ENCODE measurements around the gene THRA. TPM values are rescaled to one million over a fixed set of nuclear protein-coding genes. Genes with fewer than 3 reads are reported as not detected.

Gene THRA
- total RNA-seq, 1 experiment from 2014 or later, result 29.3 TPM

- Histone ChIP-seq H3K4me3 (ENCODE audit: low read depth, low read length) (peak overlapping the region; percentile 42), H3K27me3 (replicated peaks; ENCODE audit: control insufficient read depth, insufficient read depth, low read length) (no peaks in the 10 kb centered on the region), H3K4me1 (peaks cover 70% of the 10 kb centered on the region), H3K36me3 (ENCODE audit: control insufficient read depth, insufficient read depth, low read length) (no peaks in the 10 kb centered on the region; the same call in 1 of the 2 replicates), H3K9me3 (no peaks in the 10 kb centered on the region)
- intact Hi-C loops (cut with micrococcal nuclease; ENCODE audit: unreplicated experiment), result loop anchor here (1.0 to 2.0 kb wide), 5 partner anchors 8 to 177 kb away; partner anchors contain the start of genes CASC3, MSL1 and RAPGEFL1
- TF ChIP-seq, protein P1, sequence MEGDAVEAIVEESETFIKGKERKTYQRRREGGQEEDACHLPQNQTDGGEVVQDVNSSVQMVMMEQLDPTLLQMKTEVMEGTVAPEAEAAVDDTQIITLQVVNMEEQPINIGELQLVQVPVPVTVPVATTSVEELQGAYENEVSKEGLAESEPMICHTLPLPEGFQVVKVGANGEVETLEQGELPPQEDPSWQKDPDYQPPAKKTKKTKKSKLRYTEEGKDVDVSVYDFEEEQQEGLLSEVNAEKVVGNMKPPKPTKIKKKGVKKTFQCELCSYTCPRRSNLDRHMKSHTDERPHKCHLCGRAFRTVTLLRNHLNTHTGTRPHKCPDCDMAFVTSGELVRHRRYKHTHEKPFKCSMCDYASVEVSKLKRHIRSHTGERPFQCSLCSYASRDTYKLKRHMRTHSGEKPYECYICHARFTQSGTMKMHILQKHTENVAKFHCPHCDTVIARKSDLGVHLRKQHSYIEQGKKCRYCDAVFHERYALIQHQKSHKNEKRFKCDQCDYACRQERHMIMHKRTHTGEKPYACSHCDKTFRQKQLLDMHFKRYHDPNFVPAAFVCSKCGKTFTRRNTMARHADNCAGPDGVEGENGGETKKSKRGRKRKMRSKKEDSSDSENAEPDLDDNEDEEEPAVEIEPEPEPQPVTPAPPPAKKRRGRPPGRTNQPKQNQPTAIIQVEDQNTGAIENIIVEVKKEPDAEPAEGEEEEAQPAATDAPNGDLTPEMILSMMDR (IDR thresholded peaks at IDR 0.05; ENCODE audit: insufficient read depth in 1 of 2, low read depth in 1 of 2, low read length in 1 of 2, severe bottlenecking in 1 of 2, unreplicated experiment in 1 of 2), result peak; percentile 80 to 90
- H3K27ac Mint-ChIP-seq (ENCODE audit: unreplicated experiment), result peak overlapping the region; percentile 94
- H3K27me3 Mint-ChIP-seq (ENCODE audit: insufficient read depth, unreplicated experiment), result no peaks in the 10 kb centered on the region
- peaks cover 35% of the 10 kb centered on the region for H3K36me3 Mint-ChIP-seq (ENCODE audit: insufficient read depth, unreplicated experiment)
- H3K9me3 Mint-ChIP-seq (ENCODE audit: unreplicated experiment), result no peaks in the 10 kb centered on the region
- DNase-seq, result peak; percentile 96 to 97
- CTCF ChIA-PET, result interaction anchor here (0.6 to 5.9 kb wide), 36 partner anchors 8 to 420 kb away, joined by 3 to 136 read pairs (median 6); partner anchors contain the start of genes CASC3, CSF3, MED24 and MSL1
- POLR2A ChIA-PET, result interaction anchor here (0.5 to 5.2 kb wide), 17 partner anchors 10 to 662 kb away, joined by 3 to 166 read pairs (median 4); partner anchors contain the start of genes CASC3, CDC6, MED1 and MED24
- H3K4me3 Mint-ChIP-seq (ENCODE audit: unreplicated experiment), result peak overlapping the region; percentile 83
- peaks cover 69% of the 10 kb centered on the region for H3K4me1 Mint-ChIP-seq (ENCODE audit: low read depth, unreplicated experiment)
- TSS peak; percentile 92 for BruUV-seq (replicated peaks)
Measured at GRCh38 chr17:40113110-40113906, 50.5 kb downstream of the THRA start.

- Histone ChIP-seq H3K4me3 (ENCODE audit: low read depth, low read length) (peak overlapping the region; percentile 42), H3K4me1 (peaks cover 67% of the 10 kb centered on the region), H3K36me3 (ENCODE audit: control insufficient read depth, insufficient read depth, low read length) (no peaks in the 10 kb centered on the region; the same call in 1 of the 2 replicates), H3K9me3 (no peaks in the 10 kb centered on the region), H3K27me3 (replicated peaks; ENCODE audit: control insufficient read depth, insufficient read depth, low read length) (no peaks in the 10 kb centered on the region)
- Mint-ChIP-seq H3K9me3 (ENCODE audit: unreplicated experiment) (no peaks in the 10 kb centered on the region), H3K27ac (ENCODE audit: unreplicated experiment) (peak overlapping the region; percentile 94), H3K27me3 (ENCODE audit: insufficient read depth, unreplicated experiment) (no peaks in the 10 kb centered on the region), H3K4me3 (ENCODE audit: unreplicated experiment) (peak overlapping the region; percentile 83), H3K36me3 (ENCODE audit: insufficient read depth, unreplicated experiment) (peaks cover 35% of the 10 kb centered on the region), H3K4me1 (ENCODE audit: low read depth, unreplicated experiment) (peaks cover 71% of the 10 kb centered on the region)
- BruUV-seq (replicated peaks), result no TSS peak
- TF ChIP-seq, protein P1 (IDR thresholded peaks at IDR 0.05; ENCODE audit: insufficient read depth in 1 of 2, low read depth in 1 of 2, low read length in 1 of 2, severe bottlenecking in 1 of 2, unreplicated experiment in 1 of 2), result no peak
- no peak for DNase-seq
- intact Hi-C loops (cut with micrococcal nuclease; ENCODE audit: unreplicated experiment), result loop anchor here (1.0 to 2.0 kb wide), 5 partner anchors 7 to 176 kb away; partner anchors contain the start of genes CASC3, MSL1 and RAPGEFL1
- POLR2A ChIA-PET, result interaction anchor here (0.6 to 5.2 kb wide), 11 partner anchors 9 to 663 kb away, joined by 3 to 166 read pairs (median 6); partner anchors contain the start of genes CASC3, CDC6, MED1 and MED24
- CTCF ChIA-PET, result interaction anchor here (0.6 to 5.9 kb wide), 29 partner anchors 10 to 419 kb away, joined by 3 to 136 read pairs (median 7); partner anchors contain the start of genes CASC3, CSF3, MED24 and MSL1
Measured at GRCh38 chr17:40113907-40114245, 51.1 kb downstream of the THRA start.

DNA sequence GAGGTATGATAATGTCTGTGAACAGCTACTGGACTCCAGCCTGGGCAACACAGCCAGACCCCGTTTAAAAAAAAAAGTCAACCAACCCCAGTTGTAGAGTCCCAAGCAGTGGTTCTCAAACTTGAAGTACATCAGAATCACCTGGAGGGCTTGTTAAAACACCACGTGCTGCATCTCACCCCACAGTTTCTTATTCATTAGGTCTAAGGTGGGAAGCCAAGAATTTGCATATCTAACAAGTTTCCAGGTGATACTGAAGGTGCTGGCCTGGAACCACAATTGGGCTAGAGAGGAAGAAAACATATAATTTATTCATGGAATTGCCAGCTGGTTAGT is 52.3 kb downstream of the THRA start:
- peaks cover 62% of the 10 kb centered on the region for H3K4me1 ChIP-seq
- no peaks in the 10 kb centered on the region; the same call in 1 of the 2 replicates for H3K36me3 ChIP-seq (ENCODE audit: control insufficient read depth, insufficient read depth, low read length)
- peaks cover 63% of the 10 kb centered on the region for H3K4me1 Mint-ChIP-seq (ENCODE audit: low read depth, unreplicated experiment)
- peak overlapping the region; percentile 94 for H3K27ac Mint-ChIP-seq (ENCODE audit: unreplicated experiment)
- no peaks in the 10 kb centered on the region for H3K9me3 Mint-ChIP-seq (ENCODE audit: unreplicated experiment)
- H3K27me3 ChIP-seq (replicated peaks; ENCODE audit: control insufficient read depth, insufficient read depth, low read length), result no peaks in the 10 kb centered on the region
- ChIA-PET POLR2A (interaction anchor here (0.6 to 5.2 kb wide), 5 partner anchors 8 to 61 kb away, joined by 4 to 166 read pairs (median 39); partner anchors contain the start of genes CASC3, MED24, MSL1 and NR1D1), CTCF (interaction anchor here (0.6 to 5.9 kb wide), 6 partner anchors 12 to 102 kb away, joined by 3 to 136 read pairs (median 5); partner anchors contain the start of genes CASC3 and NR1D1)
- H3K4me3 ChIP-seq (ENCODE audit: low read depth, low read length), result no peak overlapping the region
- no peak overlapping the region for H3K4me3 Mint-ChIP-seq (ENCODE audit: unreplicated experiment)
- no TSS peak for BruUV-seq (replicated peaks)
- no peaks in the 10 kb centered on the region for H3K9me3 ChIP-seq
- intact Hi-C loops (cut with micrococcal nuclease; ENCODE audit: unreplicated experiment), result no loop called here
- no peaks in the 10 kb centered on the region for H3K27me3 Mint-ChIP-seq (ENCODE audit: insufficient read depth, unreplicated experiment)
- peaks cover 35% of the 10 kb centered on the region for H3K36me3 Mint-ChIP-seq (ENCODE audit: insufficient read depth, unreplicated experiment)
- no peak for DNase-seq
- TF ChIP-seq, protein P1 (IDR thresholded peaks at IDR 0.05; ENCODE audit: insufficient read depth in 1 of 2, low read depth in 1 of 2, low read length in 1 of 2, severe bottlenecking in 1 of 2, unreplicated experiment in 1 of 2), result no peak

Data from Caco-2 (cell line).